Hepatocyte (in vitro differentiated cells): Measurements from ENCODE around the gene MEI4.

Source experiments
- EZH2phosphoT487 ChIP-seq: fragments of 200-600 bp; sonication (generic); IDR thresholded peaks from one replicate; pipeline ENCODE4 v1.6.1; 2018; ENCODE audit warnings: antibody characterized with exemption, mild to moderate bottlenecking, low read depth, moderate library complexity; ENCODE audit not compliant: unreplicated experiment, severe bottlenecking
- TF ChIP-seq, protein P1 (sequence below): fragments of 200-600 bp; sonication (generic); IDR thresholded peaks from 2 replicates; pipeline ENCODE4 v1.5.1; 2016; ENCODE audit warnings: antibody characterized with exemption, mild to moderate bottlenecking; ENCODE audit not compliant: poor library complexity

DNA sequence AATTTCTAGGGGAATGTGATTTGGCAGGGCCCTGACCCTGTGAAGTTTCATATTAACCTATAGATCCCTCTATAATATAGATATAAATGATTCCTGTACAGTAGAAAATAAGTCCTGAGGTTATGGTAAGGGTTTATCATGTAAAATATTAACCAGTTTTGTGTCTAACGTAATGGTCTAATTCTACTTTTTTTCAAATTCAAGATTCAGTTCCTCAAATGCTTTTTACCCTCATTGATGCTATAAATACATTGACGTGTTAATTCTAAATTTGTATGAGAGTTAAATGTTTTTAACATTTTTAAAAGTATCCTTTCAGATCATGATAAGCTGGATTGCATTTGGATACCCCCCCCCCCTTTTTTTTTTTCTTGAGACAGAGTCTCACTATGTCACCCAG lies 169.4 kb downstream of the MEI4 start:
- TF ChIP-seq EZH2phosphoT487, result no peak
- TF ChIP-seq, protein P1, sequence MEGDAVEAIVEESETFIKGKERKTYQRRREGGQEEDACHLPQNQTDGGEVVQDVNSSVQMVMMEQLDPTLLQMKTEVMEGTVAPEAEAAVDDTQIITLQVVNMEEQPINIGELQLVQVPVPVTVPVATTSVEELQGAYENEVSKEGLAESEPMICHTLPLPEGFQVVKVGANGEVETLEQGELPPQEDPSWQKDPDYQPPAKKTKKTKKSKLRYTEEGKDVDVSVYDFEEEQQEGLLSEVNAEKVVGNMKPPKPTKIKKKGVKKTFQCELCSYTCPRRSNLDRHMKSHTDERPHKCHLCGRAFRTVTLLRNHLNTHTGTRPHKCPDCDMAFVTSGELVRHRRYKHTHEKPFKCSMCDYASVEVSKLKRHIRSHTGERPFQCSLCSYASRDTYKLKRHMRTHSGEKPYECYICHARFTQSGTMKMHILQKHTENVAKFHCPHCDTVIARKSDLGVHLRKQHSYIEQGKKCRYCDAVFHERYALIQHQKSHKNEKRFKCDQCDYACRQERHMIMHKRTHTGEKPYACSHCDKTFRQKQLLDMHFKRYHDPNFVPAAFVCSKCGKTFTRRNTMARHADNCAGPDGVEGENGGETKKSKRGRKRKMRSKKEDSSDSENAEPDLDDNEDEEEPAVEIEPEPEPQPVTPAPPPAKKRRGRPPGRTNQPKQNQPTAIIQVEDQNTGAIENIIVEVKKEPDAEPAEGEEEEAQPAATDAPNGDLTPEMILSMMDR, result no peak
